ENCODE measurements around the gene SH3TC1.

SH3TC1 gene

GRCh38 chr4:8177552-8177951, 21.5 kb upstream of the SH3TC1 start:
- Histone ChIP-seq H3K79me2 (ENCODE audit: control insufficient read depth, low read length) (no peaks in the 10 kb centered on the region), H3K27ac (ENCODE audit: low read depth, low read length) (no peak overlapping the region), H3K36me3 (ENCODE audit: control insufficient read depth, low read length) (no peaks in the 10 kb centered on the region), H3K4me3 (ENCODE audit: low read length) (no peak overlapping the region), H3K9me2 (replicated peaks; ENCODE audit: control insufficient read depth, low read length) (no peaks in the 10 kb centered on the region), H3K27me3 (ENCODE audit: control insufficient read depth, low read length) (no peaks in the 10 kb centered on the region), H3F3A (ENCODE audit: control insufficient read depth, insufficient read depth) (0 out of 2 replicates have a peak, but pooled peaks cover 4% of the 10 kb centered on the region), H3K4me1 (ENCODE audit: control insufficient read depth, low read length) (peaks cover 45% of the 10 kb centered on the region), H3K4me2 (ENCODE audit: low read length) (no peak overlapping the region), H3K9me3 (ENCODE audit: control insufficient read depth, insufficient read depth, low read length) (no peaks in the 10 kb centered on the region), H4K20me1 (ENCODE audit: control insufficient read depth, insufficient read depth, low read depth, low read length) (no peaks in the 10 kb centered on the region)
- TF ChIP-seq EZH2phosphoT487 (IDR thresholded peaks at IDR 0.05; ENCODE audit: borderline replicate concordance, low read length), result no peak
- no peak for TF ChIP-seq CTCF (IDR thresholded peaks at IDR 0.05; ENCODE audit: low read depth, low read length, poor library complexity, severe bottlenecking)

GRCh38 chr4:8177956-8178355, 21.1 kb upstream of the SH3TC1 start:
- Histone ChIP-seq H3K27ac (ENCODE audit: low read depth, low read length) (no peak overlapping the region), H3K27me3 (ENCODE audit: control insufficient read depth, low read length) (no peaks in the 10 kb centered on the region), H3K79me2 (ENCODE audit: control insufficient read depth, low read length) (no peaks in the 10 kb centered on the region), H4K20me1 (ENCODE audit: control insufficient read depth, insufficient read depth, low read depth, low read length) (no peaks in the 10 kb centered on the region), H3K4me2 (ENCODE audit: low read length) (no peak overlapping the region), H3K4me3 (ENCODE audit: low read length) (no peak overlapping the region), H3K9me3 (ENCODE audit: control insufficient read depth, insufficient read depth, low read length) (no peaks in the 10 kb centered on the region), H3K36me3 (ENCODE audit: control insufficient read depth, low read length) (no peaks in the 10 kb centered on the region), H3K9me2 (replicated peaks; ENCODE audit: control insufficient read depth, low read length) (no peaks in the 10 kb centered on the region), H3F3A (ENCODE audit: control insufficient read depth, insufficient read depth) (0 out of 2 replicates have a peak, but pooled peaks cover 4% of the 10 kb centered on the region), H3K4me1 (ENCODE audit: control insufficient read depth, low read length) (peaks cover 40% of the 10 kb centered on the region)
- no peak for TF ChIP-seq EZH2phosphoT487 (IDR thresholded peaks at IDR 0.05; ENCODE audit: borderline replicate concordance, low read length)
- TF ChIP-seq CTCF (IDR thresholded peaks at IDR 0.05; ENCODE audit: low read depth, low read length, poor library complexity, severe bottlenecking), result no peak

- Histone ChIP-seq H3K27me3 (ENCODE audit: control insufficient read depth, low read length) (no peaks in the 10 kb centered on the region), H3K4me2 (ENCODE audit: low read length) (no peak overlapping the region), H3K79me2 (ENCODE audit: control insufficient read depth, low read length) (no peaks in the 10 kb centered on the region), H3K9me3 (ENCODE audit: control insufficient read depth, insufficient read depth, low read length) (no peaks in the 10 kb centered on the region), H3F3A (ENCODE audit: control insufficient read depth, insufficient read depth) (0 out of 2 replicates have a peak, but pooled peaks cover 4% of the 10 kb centered on the region), H3K27ac (ENCODE audit: low read depth, low read length) (no peak overlapping the region), H3K4me3 (ENCODE audit: low read length) (no peak overlapping the region), H3K36me3 (ENCODE audit: control insufficient read depth, low read length) (no peaks in the 10 kb centered on the region), H3K9me2 (replicated peaks; ENCODE audit: control insufficient read depth, low read length) (no peaks in the 10 kb centered on the region), H3K4me1 (ENCODE audit: control insufficient read depth, low read length) (peaks cover 30% of the 10 kb centered on the region), H4K20me1 (ENCODE audit: control insufficient read depth, insufficient read depth, low read depth, low read length) (no peaks in the 10 kb centered on the region)
- TF ChIP-seq EZH2phosphoT487 (IDR thresholded peaks at IDR 0.05; ENCODE audit: borderline replicate concordance, low read length) (no peak), CTCF (IDR thresholded peaks at IDR 0.05; ENCODE audit: low read depth, low read length, poor library complexity, severe bottlenecking) (no peak)
Measured at GRCh38 chr4:8179074-8179473, 20.0 kb upstream of the SH3TC1 start.
